GM12874 (cell line): Measurements from ENCODE around the gene GUCY1B1.
A peak's percentile ranks its signal among the peaks of the same experiment; 100 is the strongest.

ENCODE experiments used
- CTCF ChIP-seq: IDR thresholded peaks from 2 replicates; pipeline ENCODE4 v1.5.1; 2011; ENCODE audit warnings: low read depth, mild to moderate bottlenecking, control low read depth, low read length, moderate library complexity; ENCODE audit not compliant: insufficient read depth

Gene GUCY1B1

GRCh38 chr4:155800685-155801343 is 42.0 kb downstream of the GUCY1B1 start:
- TF ChIP-seq CTCF = no peak

GRCh38 chr4:155802190-155802959 is 43.6 kb downstream of the GUCY1B1 start:
- no peak for TF ChIP-seq CTCF

GRCh38 chr4:155805016-155805415 is 46.2 kb downstream of the GUCY1B1 start:
- TF ChIP-seq CTCF = no peak

- TF ChIP-seq CTCF = no peak
These were observed 48.2 kb downstream of the GUCY1B1 start for GRCh38 chr4:155807021-155807420.

- 0 out of 2 replicates have a peak, but pooled peaks have one; percentile 31 for TF ChIP-seq CTCF
These were observed 51.0 kb downstream of the GUCY1B1 start for GRCh38 chr4:155809835-155810234.

- no peak for TF ChIP-seq CTCF
These were observed 52.3 kb downstream of the GUCY1B1 start for GRCh38 chr4:155811083-155811482.

- no peak for TF ChIP-seq CTCF
These were observed 59.8 kb downstream of the GUCY1B1 start for GRCh38 chr4:155818639-155819038.
